KMS-11 (cell line): ENCODE measurements around the gene MADD.

Experiments used
- H2AFZ ChIP-seq: fragments of 200-600 bp; sonication (generic); 2 replicates; pipeline ENCODE4 v1.6.1; 2016; ENCODE audit warnings: antibody characterized with exemption, mixed run types, low read depth
- H3K27ac ChIP-seq: fragments of 200-600 bp; sonication (generic); 2 replicates; pipeline ENCODE4 v1.6.1; 2016; ENCODE audit warnings: mild to moderate bottlenecking, mixed run types
- H3K27me3 ChIP-seq: fragments of 200-600 bp; sonication (generic); 2 replicates; pipeline ENCODE4 v1.6.1; 2017; ENCODE audit warnings: mild to moderate bottlenecking, low read depth, mixed run types, moderate library complexity; ENCODE audit not compliant: insufficient read depth
- H3K36me3 ChIP-seq: fragments of 200-600 bp; sonication (generic); 2 replicates; pipeline ENCODE4 v1.6.1; 2017; ENCODE audit warnings: mild to moderate bottlenecking, mixed run types; ENCODE audit not compliant: insufficient read depth
- H3K4me1 ChIP-seq: fragments of 200-600 bp; sonication (generic); 2 replicates; pipeline ENCODE4 v1.6.1; 2016; ENCODE audit warnings: mild to moderate bottlenecking, low read depth, mixed run types; ENCODE audit not compliant: poor library complexity, severe bottlenecking
- H3K4me2 ChIP-seq: fragments of 200-600 bp; sonication (generic); 2 replicates; pipeline ENCODE4 v1.7.0; 2016; ENCODE audit warnings: mild to moderate bottlenecking, mixed run types
- H3K4me3 ChIP-seq: fragments of 200-600 bp; sonication (generic); IDR thresholded peaks from 2 replicates; pipeline ENCODE4 v1.6.1; 2017; ENCODE audit warnings: low read depth, low read length, mixed read lengths; ENCODE audit not compliant: insufficient read depth
- H3K79me2 ChIP-seq: fragments of 200-600 bp; sonication (generic); 2 replicates; pipeline ENCODE4 v1.6.1; 2016; ENCODE audit warnings: low read depth, mixed run types; ENCODE audit not compliant: insufficient read depth
- H3K9ac ChIP-seq: fragments of 200-600 bp; sonication (generic); 2 replicates; pipeline ENCODE4 v1.6.1; 2016; ENCODE audit warnings: mild to moderate bottlenecking, mixed run types
- H4K20me1 ChIP-seq: fragments of 200-600 bp; sonication (generic); 2 replicates; pipeline ENCODE4 v1.6.1; 2016; ENCODE audit warnings: mild to moderate bottlenecking, mixed run types; ENCODE audit not compliant: insufficient read depth
- TF ChIP-seq, protein P1 (sequence below): fragments of 200-600 bp; sonication (generic); conservative IDR thresholded peaks from 2 replicates; pipeline ENCODE4 v1.6.1; 2017; ENCODE audit warnings: low read depth, mild to moderate bottlenecking, antibody characterized with exemption, low read length, moderate library complexity, mixed read lengths

The MADD gene

GRCh38 chr11:47271961-47272661 lies 2.2 kb downstream of the MADD start:
- Histone ChIP-seq H3K27me3 (no peaks in the 10 kb centered on the region), H3K27ac (no peak overlapping the region; the same call in 1 of the 2 replicates), H4K20me1 (no peaks in the 10 kb centered on the region), H3K4me1 (peaks cover 42% of the 10 kb centered on the region), H3K4me2 (peak overlapping the region; percentile 68), H3K4me3 (no peak overlapping the region), H2AFZ (no peak overlapping the region), H3K79me2 (peaks cover 30% of the 10 kb centered on the region), H3K36me3 (no peaks in the 10 kb centered on the region), H3K9ac (no peak overlapping the region)
- TF ChIP-seq, protein P1, sequence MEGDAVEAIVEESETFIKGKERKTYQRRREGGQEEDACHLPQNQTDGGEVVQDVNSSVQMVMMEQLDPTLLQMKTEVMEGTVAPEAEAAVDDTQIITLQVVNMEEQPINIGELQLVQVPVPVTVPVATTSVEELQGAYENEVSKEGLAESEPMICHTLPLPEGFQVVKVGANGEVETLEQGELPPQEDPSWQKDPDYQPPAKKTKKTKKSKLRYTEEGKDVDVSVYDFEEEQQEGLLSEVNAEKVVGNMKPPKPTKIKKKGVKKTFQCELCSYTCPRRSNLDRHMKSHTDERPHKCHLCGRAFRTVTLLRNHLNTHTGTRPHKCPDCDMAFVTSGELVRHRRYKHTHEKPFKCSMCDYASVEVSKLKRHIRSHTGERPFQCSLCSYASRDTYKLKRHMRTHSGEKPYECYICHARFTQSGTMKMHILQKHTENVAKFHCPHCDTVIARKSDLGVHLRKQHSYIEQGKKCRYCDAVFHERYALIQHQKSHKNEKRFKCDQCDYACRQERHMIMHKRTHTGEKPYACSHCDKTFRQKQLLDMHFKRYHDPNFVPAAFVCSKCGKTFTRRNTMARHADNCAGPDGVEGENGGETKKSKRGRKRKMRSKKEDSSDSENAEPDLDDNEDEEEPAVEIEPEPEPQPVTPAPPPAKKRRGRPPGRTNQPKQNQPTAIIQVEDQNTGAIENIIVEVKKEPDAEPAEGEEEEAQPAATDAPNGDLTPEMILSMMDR = no peak

- Histone ChIP-seq H3K79me2 (peaks cover 30% of the 10 kb centered on the region), H3K4me2 (peak overlapping the region; percentile 68), H3K27me3 (no peaks in the 10 kb centered on the region), H3K36me3 (no peaks in the 10 kb centered on the region), H3K9ac (no peak overlapping the region), H4K20me1 (no peaks in the 10 kb centered on the region), H3K4me3 (no peak overlapping the region), H2AFZ (no peak overlapping the region), H3K27ac (no peak overlapping the region; the same call in 1 of the 2 replicates), H3K4me1 (peaks cover 42% of the 10 kb centered on the region)
- TF ChIP-seq, protein P1 = no peak
Measured at GRCh38 chr11:47272706-47273105, 2.8 kb downstream of the MADD start.

- Histone ChIP-seq H3K27me3 (no peaks in the 10 kb centered on the region), H3K4me1 (peaks cover 33% of the 10 kb centered on the region), H3K27ac (no peak overlapping the region), H3K36me3 (no peaks in the 10 kb centered on the region; the same call in 1 of the 2 replicates), H3K79me2 (peaks cover 30% of the 10 kb centered on the region), H3K4me2 (no peak overlapping the region), H3K9ac (no peak overlapping the region), H4K20me1 (no peaks in the 10 kb centered on the region), H3K4me3 (no peak overlapping the region), H2AFZ (no peak overlapping the region)
- TF ChIP-seq, protein P1 = no peak
Measured at GRCh38 chr11:47274495-47275235, 4.7 kb downstream of the MADD start.

GRCh38 chr11:47276923-47277322 lies 7.0 kb downstream of the MADD start:
- Histone ChIP-seq H3K4me3 (no peak overlapping the region), H2AFZ (no peak overlapping the region), H3K36me3 (no peaks in the 10 kb centered on the region; the same call in 1 of the 2 replicates), H3K4me2 (no peak overlapping the region), H3K4me1 (peaks cover 19% of the 10 kb centered on the region), H4K20me1 (no peaks in the 10 kb centered on the region), H3K27me3 (no peaks in the 10 kb centered on the region), H3K9ac (no peak overlapping the region), H3K79me2 (peaks cover 20% of the 10 kb centered on the region; the same call in 1 of the 2 replicates), H3K27ac (no peak overlapping the region)
- TF ChIP-seq, protein P1 = no peak
